Measurements from ENCODE around the gene NHP2.

DNA sequence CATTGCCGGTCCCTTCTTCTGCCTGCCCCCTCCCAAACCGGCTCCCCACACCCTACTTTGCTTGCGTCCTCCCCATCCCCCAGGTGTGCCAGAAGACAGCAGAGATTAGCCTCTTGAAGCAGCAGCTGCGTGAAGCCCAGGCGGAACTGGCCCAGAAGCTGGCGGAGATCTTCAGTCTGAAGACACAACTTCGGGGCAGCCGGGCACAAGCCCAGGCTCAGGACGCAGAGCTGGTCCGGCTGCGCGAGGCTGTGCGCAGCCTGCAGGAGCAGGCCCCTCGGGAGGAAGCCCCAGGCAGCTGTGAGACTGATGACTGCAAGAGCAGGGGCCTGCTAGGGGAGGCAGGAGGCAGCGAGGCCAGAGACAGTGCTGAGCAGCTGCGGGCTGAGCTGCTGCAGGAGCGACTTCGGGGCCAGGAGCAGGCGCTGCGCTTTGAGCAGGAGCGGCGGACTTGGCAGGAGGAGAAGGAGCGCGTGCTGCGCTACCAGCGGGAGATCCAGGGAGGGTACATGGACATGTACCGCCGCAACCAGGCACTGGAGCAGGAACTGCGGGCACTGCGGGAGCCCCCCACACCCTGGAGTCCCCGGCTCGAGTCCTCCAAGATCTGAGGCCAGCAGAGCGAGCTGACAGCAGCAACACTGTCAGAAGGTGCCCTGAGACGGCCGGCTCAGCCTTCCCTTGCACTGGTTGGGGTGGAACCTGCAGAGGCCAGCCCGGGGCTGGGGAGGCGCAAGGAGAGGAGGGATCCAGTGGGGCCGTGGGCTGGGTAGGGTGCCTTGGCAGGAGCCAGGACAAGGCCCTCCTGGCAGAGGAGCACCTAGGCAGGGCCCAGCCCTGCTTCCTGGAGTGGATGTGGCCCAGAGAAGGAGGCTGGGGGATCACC lies 32.1 kb downstream of the NHP2 start:
- TF ChIP-seq, protein P1, sequence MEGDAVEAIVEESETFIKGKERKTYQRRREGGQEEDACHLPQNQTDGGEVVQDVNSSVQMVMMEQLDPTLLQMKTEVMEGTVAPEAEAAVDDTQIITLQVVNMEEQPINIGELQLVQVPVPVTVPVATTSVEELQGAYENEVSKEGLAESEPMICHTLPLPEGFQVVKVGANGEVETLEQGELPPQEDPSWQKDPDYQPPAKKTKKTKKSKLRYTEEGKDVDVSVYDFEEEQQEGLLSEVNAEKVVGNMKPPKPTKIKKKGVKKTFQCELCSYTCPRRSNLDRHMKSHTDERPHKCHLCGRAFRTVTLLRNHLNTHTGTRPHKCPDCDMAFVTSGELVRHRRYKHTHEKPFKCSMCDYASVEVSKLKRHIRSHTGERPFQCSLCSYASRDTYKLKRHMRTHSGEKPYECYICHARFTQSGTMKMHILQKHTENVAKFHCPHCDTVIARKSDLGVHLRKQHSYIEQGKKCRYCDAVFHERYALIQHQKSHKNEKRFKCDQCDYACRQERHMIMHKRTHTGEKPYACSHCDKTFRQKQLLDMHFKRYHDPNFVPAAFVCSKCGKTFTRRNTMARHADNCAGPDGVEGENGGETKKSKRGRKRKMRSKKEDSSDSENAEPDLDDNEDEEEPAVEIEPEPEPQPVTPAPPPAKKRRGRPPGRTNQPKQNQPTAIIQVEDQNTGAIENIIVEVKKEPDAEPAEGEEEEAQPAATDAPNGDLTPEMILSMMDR (conservative IDR thresholded peaks at IDR 0.05) = no peak
- no peak for TF ChIP-seq EZH2 (IDR thresholded peaks at IDR 0.05; ENCODE audit: low read depth)
